PC-9 (cell line): ENCODE data around the gene LIN9. TPM values are rescaled to one million over a fixed set of nuclear protein-coding genes. Genes with fewer than 3 reads are reported as not detected.

ENCODE experiments used
- BruUV-seq: library from RNA; stranded (reverse); fragments of 400-500 nt; replicated peaks from 2 replicates; lab custom pipeline; 2021; lab: Mats Ljungman, UMichigan
- CTCF ChIA-PET: fragments of 300-600 bp; sonication (Branson Sonifier 250); formaldehyde crosslinking; loops from one replicate; lab custom pipeline; 2022; ENCODE audit warnings: antibody characterized with exemption; lab: Charles Lee
- POLR2A ChIA-PET: fragments of 300-600 bp; sonication (Branson Sonifier 250); formaldehyde crosslinking; loops from one replicate; lab custom pipeline; 2022; ENCODE audit warnings: antibody characterized with exemption; ENCODE audit not compliant: unreplicated experiment; lab: Charles Lee
- DNase-seq, 2 experiments: peaks; one replicate each; pipeline versions ENCODE4 v3.0.0 to v3.0.0-alpha.2; 2015 to 2022; ENCODE audit warnings: mixed read lengths in 1 of 2
- H2AFZ ChIP-seq: fragments of 200-600 bp; sonication (generic); 2 replicates; pipeline ENCODE4 v1.8.1; 2017; ENCODE audit warnings: antibody characterized with exemption
- H3F3A ChIP-seq: fragments of 200-600 bp; sonication (generic); 2 replicates; pipeline ENCODE4 v1.8.1; 2017; ENCODE audit warnings: antibody characterized with exemption, mild to moderate bottlenecking, low read depth; ENCODE audit not compliant: insufficient read depth
- H3K27ac ChIP-seq: fragments of 200-600 bp; sonication (generic); 2 replicates; pipeline ENCODE4 v1.6.1; 2016; ENCODE audit warnings: mixed run types
- H3K27me3 ChIP-seq: fragments of 200-600 bp; sonication (generic); 2 replicates; pipeline ENCODE4 v1.6.1; 2016; ENCODE audit warnings: low read depth, mixed run types; ENCODE audit not compliant: insufficient read depth
- H3K36me3 ChIP-seq: fragments of 200-600 bp; sonication (generic); 2 replicates; pipeline ENCODE4 v1.6.1; 2016; ENCODE audit warnings: low read depth, mixed run types
- H3K4me1 ChIP-seq: fragments of 200-600 bp; sonication (generic); replicated peaks from 2 replicates; pipeline ENCODE4 v1.6.1; 2016; ENCODE audit warnings: mixed run types; ENCODE audit not compliant: insufficient read depth
- H3K4me2 ChIP-seq: fragments of 200-600 bp; sonication (generic); 2 replicates; pipeline ENCODE4 v1.6.1; 2017; ENCODE audit warnings: mixed run types
- H3K4me3 ChIP-seq: fragments of 200-600 bp; sonication (generic); 2 replicates; pipeline ENCODE4 v1.6.1; 2016; ENCODE audit warnings: mixed run types
- H3K79me2 ChIP-seq: fragments of 200-600 bp; sonication (generic); 2 replicates; pipeline ENCODE4 v1.6.1; 2017; ENCODE audit warnings: low read depth, mixed run types
- H3K9me2 ChIP-seq: fragments of 200-600 bp; sonication (generic); 2 replicates; pipeline ENCODE4 v1.8.1; 2017; ENCODE audit warnings: mild to moderate bottlenecking; ENCODE audit not compliant: insufficient read depth
- H3K9me3 ChIP-seq: fragments of 200-600 bp; sonication (generic); 2 replicates; pipeline ENCODE4 v1.8.1; 2016; ENCODE audit warnings: low read depth; ENCODE audit not compliant: insufficient read depth
- H4K20me1 ChIP-seq: fragments of 200-600 bp; sonication (generic); 2 replicates; pipeline ENCODE4 v1.8.1; 2017; ENCODE audit not compliant: insufficient read depth
- CTCF ChIP-seq: fragments of 200-600 bp; sonication (generic); conservative IDR thresholded peaks from 2 replicates; pipeline ENCODE4 v1.6.1; 2017; ENCODE audit warnings: mixed run types, antibody characterized with exemption, mild to moderate bottlenecking, moderate library complexity
- EZH2 ChIP-seq: fragments of 200-600 bp; sonication (generic); IDR thresholded peaks from 2 replicates; pipeline ENCODE4 v1.8.0; 2017; ENCODE audit warnings: antibody characterized with exemption, low read depth
- intact Hi-C: fragments of 100-400 bp; cut with micrococcal nuclease; formaldehyde crosslinking; loops from one replicate; pipeline ENCODE4 v1.10.0; 2022; ENCODE audit not compliant: unreplicated experiment
- total RNA-seq: library from RNA; stranded (reverse); gene quantifications from 2 replicates; pipeline ENCODE4 v1.2.3, GENCODE V29; 2021

The LIN9 gene
- total RNA-seq, 1 experiment from 2014 or later, result 12.1 TPM

- no peak for DNase-seq
- Histone ChIP-seq H2AFZ (no peak overlapping the region), H3K4me2 (no peak overlapping the region), H3K4me1 (peaks cover 30% of the 10 kb centered on the region), H3K27me3 (no peaks in the 10 kb centered on the region), H3K79me2 (no peaks in the 10 kb centered on the region), H3F3A (peaks cover 3% of the 10 kb centered on the region; the same call in 1 of the 2 replicates), H3K9me3 (no peaks in the 10 kb centered on the region), H3K4me3 (no peak overlapping the region), H4K20me1 (no peaks in the 10 kb centered on the region), H3K36me3 (no peaks in the 10 kb centered on the region), H3K27ac (no peak overlapping the region), H3K9me2 (no peaks in the 10 kb centered on the region)
- ChIA-PET POLR2A (interaction anchor here (0.5 kb wide), 1 partner anchor 15 kb away, joined by 6 read pairs; no protein-coding TSS in a partner anchor), CTCF (no interaction called here)
- TF ChIP-seq CTCF (no peak), EZH2 (no peak)
- intact Hi-C loops, result no loop called here
- BruUV-seq, result no TSS peak
These were observed 15.5 kb upstream of the LIN9 start for GRCh38 chr1:226324479-226324878.

DNA sequence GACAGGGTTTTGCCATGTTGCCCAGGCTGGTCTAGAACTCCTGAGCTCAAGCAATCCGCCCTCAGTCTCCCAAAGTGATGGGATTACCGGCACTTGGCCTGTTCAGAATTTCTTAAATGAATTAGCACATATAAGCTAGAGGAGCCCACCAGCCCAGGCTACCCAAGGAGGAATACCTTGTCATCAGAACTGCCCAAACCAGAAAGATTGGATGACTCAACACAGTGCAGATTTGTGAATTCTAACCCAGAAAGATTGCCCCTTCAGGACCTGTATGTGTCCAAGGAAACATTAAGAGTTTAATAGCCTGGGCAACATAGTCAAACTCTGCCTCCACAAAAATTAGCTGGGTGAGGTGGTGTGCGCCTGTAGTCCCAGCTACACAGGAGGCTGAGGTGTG lies 14.0 kb upstream of the LIN9 start:
- BruUV-seq, result no TSS peak
- Histone ChIP-seq H3K27ac (no peak overlapping the region), H4K20me1 (no peaks in the 10 kb centered on the region), H2AFZ (no peak overlapping the region), H3K9me2 (no peaks in the 10 kb centered on the region), H3F3A (peaks cover 3% of the 10 kb centered on the region; the same call in 1 of the 2 replicates), H3K4me3 (no peak overlapping the region), H3K9me3 (no peaks in the 10 kb centered on the region), H3K27me3 (no peaks in the 10 kb centered on the region), H3K4me2 (peak overlapping the region; percentile 27; the same call in 1 of the 2 replicates), H3K36me3 (no peaks in the 10 kb centered on the region), H3K79me2 (no peaks in the 10 kb centered on the region), H3K4me1 (peaks cover 30% of the 10 kb centered on the region)
- ChIA-PET POLR2A (interaction anchor here (0.6 kb wide), 2 partner anchors 24 to 403 kb away, joined by 4 to 6 read pairs; no protein-coding TSS in a partner anchor), CTCF (interaction anchor here (0.5 to 1.1 kb wide), 5 partner anchors 9 to 97 kb away, joined by 3 to 5 read pairs (median 4); no protein-coding TSS in a partner anchor)
- DNase-seq, result peak; percentile 48 to 73
- TF ChIP-seq CTCF, result no peak
- TF ChIP-seq EZH2, result no peak
- intact Hi-C loops, result no loop called here

GRCh38 chr1:226320930-226321329 lies 12.0 kb upstream of the LIN9 start:
- H3K9me3 ChIP-seq, result no peaks in the 10 kb centered on the region
- DNase-seq, result no peak
- BruUV-seq, result no TSS peak
- no peaks in the 10 kb centered on the region for H3K36me3 ChIP-seq
- ChIA-PET CTCF (interaction anchor here (0.6 to 0.7 kb wide), 2 partner anchors 11 to 719 kb away, joined by 3 to 7 read pairs; no protein-coding TSS in a partner anchor), POLR2A (no interaction called here)
- H4K20me1 ChIP-seq, result no peaks in the 10 kb centered on the region
- H3K4me1 ChIP-seq, result peaks cover 30% of the 10 kb centered on the region
- no peak overlapping the region for H3K27ac ChIP-seq
- H3K79me2 ChIP-seq, result no peaks in the 10 kb centered on the region
- H3K4me3 ChIP-seq, result no peak overlapping the region
- peaks cover 3% of the 10 kb centered on the region; the same call in 1 of the 2 replicates for H3F3A ChIP-seq
- no peak overlapping the region for H3K4me2 ChIP-seq
- H3K9me2 ChIP-seq, result no peaks in the 10 kb centered on the region
- no peaks in the 10 kb centered on the region for H3K27me3 ChIP-seq
- no peak overlapping the region for H2AFZ ChIP-seq
- intact Hi-C loops, result no loop called here
- TF ChIP-seq EZH2 (no peak), CTCF (no peak)
